ENCODE data around the gene PPM1E.
"Not testable (repeated sequence)": the region's sequence is repeated elsewhere in the genome, so short reads cannot be mapped to it uniquely, and the experiment has no call there.

The PPM1E gene

GRCh38 chr17:58957725-58958073, 202.0 kb downstream of the PPM1E start:
- not testable (repeated sequence) for DNase-seq

DNA sequence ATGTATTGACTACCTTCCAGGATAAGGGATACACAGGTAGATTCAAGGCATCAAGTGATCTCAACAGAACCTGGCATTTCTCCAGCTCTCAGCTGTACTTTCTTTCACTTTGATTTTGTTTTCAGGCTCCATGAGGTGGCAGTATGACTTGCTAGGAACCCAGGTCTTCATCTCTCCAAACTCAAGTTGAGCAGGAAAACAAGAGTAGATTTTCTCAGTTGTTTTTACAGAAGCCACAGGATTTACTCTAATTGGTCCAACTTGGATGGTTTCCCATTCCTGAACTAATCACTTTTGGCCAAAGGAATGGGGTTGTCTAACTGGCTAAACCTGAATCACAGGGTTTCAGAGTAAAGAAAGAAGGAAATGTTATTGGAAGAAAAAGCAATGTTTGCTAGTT, 204.4 kb downstream of the PPM1E start:
- DNase-seq, result no peak

- DNase-seq, result no peak
These were observed 209.6 kb downstream of the PPM1E start for GRCh38 chr17:58965221-58965620.

DNA sequence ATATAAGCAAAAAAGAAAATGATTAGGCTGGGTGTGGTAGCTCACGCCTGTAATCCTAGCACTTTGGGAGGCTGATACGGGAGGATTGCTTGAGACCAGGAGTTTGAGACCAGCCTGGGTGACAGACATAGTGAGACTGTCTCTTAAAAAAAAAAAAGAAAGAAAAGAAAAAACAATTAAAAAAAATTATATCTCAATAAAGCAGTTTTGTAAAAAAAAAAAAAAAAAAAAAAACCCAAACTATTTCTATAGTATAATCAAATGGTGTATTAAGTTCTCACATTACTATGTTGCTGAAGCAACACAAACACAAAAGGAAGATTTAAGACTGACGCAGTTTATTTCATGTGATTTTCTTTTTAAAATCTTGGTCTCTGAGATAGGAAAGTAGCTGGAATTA, 210.6 kb downstream of the PPM1E start:
- DNase-seq, result no peak

DNA sequence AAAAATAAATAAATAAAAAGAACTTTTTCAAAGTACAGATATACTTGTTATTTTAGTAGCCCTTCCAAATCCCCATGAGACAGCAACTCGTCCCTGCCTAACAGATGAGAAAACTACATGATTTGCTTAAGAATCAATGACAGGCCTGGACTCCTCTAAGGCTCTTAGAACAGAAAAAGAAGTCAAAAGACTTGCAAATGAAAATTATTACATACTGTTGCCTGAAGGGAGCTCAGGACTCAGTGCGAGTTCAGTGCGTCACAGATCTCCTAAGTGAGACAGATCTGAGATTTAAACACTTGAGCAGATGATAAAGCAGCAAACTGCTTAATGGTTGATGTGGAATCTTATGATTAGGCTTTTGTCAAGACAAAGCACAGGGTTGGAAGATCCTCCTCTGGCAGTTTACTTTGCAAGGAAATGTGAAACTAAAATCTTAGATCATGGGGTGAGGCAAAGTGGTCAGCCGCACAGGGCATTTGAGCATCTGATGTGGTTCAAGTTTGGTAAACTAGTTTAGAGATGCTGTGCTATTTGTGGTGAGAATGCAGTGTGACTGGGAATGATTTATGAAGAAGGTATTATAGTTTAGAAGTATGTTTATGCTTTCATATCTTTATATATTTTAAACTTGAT, 212.9 kb downstream of the PPM1E start:
- DNase-seq, result no peak

DNA sequence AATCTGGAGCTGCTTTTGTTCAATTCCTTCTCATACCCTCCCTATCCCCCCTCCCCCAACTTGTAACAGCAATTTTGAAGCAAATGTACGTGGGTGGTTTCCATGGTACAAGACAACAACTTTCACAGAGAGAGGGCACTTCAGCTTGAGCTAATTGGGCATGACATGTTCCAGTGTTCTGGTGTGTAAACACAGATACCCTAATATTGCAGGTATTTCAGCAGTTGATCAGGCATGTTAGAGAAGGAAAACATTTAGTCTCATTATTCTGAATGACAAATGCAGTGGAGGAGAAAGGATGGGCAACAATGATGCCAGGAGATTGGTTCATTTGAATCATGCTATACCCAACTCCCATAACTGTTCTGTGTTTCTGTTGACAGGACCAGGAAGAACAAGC, 213.5 kb downstream of the PPM1E start:
- no peak for DNase-seq

DNA sequence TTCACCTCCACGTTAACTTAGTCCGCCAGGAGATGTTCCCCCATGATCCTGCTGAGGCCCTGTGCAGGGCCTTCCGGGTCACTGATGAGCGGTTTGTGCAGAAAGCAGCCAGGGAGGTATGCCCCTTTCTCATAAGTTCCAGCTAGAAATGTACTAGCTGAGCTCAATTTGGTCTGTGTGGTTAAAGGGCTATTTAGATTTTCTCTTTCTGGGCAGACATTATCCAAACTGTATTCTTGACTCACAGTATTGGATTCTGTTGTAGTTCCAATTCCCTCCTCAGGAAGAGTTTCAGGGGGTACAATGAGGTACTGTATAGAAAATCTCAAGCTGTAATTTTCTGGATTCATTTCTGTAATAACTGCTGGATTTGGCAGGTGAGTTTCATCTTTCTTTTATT, 214.0 kb downstream of the PPM1E start:
- no peak for DNase-seq

GRCh38 chr17:58970609-58971450, 215.2 kb downstream of the PPM1E start:
- DNase-seq, result no peak

- no peak for DNase-seq
These were observed 218.7 kb downstream of the PPM1E start for GRCh38 chr17:58974354-58974753.

DNA sequence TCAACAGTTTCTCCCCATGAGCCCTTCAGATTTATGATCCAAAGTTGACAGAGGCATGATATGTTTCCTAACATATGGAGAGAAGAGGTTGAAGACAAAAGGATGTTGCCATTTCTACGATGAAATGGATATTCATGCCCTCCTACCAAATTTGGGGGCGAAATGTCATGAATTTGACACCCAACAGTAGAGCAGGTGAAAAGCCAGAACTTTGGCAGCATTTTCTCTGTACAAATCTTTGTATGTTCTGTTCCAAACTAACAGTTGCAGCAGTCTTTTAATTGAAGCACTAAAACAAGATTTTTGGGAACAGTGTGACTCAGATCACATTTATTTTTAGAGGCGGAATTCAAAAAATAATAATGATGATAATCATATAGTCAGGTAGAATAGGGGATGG, 220.9 kb downstream of the PPM1E start:
- no peak for DNase-seq

GRCh38 chr17:58980706-58981481, 225.2 kb downstream of the PPM1E start:
- DNase-seq, result no peak

DNA sequence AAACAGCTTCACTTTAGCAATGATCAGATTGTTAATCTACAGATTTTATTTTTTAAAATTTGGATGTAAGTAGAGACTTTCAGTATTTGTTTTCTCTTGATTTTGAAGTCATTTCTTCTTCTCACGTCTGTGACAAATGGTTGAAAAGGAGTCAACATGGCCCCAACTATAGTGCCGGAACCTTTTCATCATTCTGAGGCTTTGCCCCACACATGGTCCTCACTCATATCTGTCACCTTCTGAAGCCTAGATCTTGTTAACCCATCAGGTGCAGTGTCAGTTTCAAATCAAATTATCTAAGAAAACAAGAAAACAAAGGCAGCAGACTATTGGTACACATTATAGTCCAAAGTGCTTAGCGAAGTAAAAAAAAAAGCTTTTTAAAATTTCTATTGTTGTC, 227.0 kb downstream of the PPM1E start:
- DNase-seq, result no peak

- no peak for DNase-seq
These were observed 229.7 kb downstream of the PPM1E start for GRCh38 chr17:58985367-58985766.

- DNase-seq, result no peak
These were observed 230.3 kb downstream of the PPM1E start for GRCh38 chr17:58985971-58986370.

- no peak for DNase-seq
These were observed 234.0 kb downstream of the PPM1E start for GRCh38 chr17:58989629-58990028.

DNA sequence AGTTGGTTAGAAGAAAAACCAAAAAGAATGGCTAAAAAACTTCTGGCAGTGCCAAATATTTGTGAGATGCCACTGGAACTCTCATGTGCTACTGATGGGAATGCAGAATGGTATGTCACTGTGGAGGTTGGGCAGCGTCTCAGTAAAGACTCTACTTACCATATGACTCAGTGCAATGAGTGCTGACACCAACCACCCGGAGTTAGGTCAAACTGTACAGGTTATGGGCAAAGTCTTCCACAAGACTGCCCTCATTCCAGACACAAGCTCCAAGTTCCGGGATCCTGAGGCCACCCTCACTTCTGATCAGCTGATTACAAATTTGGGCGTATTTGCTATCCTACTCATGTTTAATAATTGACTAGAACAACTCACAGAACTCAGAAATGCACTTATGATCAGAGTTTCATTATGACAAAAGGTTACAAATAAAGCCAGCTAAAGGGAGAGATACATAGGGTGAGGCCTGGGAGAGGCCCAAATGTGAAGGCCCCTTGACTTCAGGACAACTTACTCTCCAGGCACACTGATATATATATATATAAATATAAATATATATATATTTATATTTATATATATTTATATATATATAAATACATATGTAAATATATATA, 236.2 kb downstream of the PPM1E start:
- no peak for DNase-seq

DNA sequence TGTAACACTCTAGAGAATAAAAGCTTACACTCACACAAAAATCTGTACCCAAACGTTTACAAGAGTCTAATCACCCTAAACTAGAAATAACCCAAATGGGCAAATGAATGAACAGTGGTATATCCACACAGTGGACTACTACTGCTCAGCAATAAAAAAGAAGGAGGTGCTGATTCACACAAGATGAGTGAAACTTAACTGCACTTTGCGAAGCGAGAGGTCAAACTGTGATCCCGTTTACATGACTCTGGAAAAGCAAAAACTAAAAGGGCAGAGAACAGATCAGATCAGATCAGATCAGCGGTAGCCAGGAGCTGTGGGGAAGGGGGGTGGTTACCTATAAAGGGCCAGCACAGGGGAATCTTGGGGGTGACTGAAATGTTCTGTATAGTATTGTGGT, 237.7 kb downstream of the PPM1E start:
- DNase-seq, result no peak

DNA sequence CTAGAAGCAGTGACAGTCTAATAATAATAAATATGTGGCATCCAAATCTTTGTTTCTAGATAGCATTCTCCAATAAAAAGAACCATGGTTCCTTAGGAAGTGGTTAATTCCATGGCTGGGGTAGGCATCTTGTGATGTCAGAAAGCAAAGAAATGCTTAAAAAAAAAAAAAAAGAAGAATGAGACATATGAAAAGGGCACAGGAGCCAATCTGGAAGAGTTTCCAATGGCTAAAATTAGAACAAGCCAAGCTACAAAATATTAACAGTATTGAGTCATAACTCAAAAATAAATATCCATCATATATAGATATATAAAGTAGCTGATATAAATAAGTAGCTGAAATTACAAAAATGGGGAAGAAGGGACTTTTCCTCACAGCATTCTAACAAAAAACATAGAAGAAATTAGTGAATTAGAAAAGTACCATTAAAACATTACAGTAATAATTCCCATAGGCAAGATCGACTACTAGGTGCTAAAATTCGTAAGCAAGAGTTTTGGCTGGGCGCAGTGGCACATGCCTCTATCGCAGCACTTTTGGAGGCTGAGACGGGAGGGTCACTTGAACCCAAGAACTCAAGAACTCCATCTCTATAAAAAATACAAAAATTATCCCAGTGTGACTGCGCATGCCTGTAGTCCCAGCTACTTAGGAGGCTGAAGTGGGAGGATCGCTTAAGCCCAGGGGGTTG, 239.7 kb downstream of the PPM1E start:
- DNase-seq, result no peak

DNA sequence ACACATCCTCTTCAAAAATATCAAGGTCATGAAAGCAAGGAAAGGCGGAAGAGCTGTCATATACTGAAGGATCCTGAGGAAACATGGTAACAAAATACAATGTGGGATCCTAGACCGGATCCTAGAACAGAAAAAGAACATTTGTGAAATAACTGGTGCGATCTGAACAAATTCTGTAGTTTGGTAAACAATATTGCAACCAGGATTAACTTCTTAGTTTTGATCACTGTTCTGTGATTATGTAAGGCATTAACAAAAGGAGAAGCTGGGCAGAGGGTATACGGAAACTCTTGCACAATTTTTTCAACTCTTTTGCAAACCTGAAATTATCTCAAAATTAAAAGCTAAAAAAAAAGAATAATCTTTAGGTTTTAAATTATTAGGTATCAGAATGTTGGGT, 241.3 kb downstream of the PPM1E start:
- DNase-seq, result no peak

GRCh38 chr17:58997756-58998553, 242.3 kb downstream of the PPM1E start:
- DNase-seq, result no peak

DNA sequence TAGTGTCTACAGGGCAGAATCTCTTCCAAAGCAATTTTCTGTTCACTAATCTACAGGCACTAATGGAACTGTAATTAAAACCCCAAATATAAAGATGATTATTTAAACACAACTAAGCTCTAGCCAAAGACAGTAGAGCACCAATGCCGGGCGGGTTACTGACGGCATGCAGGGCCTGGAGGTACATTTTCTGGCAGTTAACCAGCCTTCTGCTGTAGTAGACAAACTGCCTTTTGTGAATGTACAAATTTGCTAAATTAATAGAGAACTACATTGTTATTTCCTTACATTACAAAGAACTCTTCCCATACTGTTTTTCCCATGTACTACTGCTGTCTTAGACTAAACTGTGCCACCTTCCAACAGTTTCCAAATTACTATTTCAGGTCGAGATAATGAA, 243.2 kb downstream of the PPM1E start:
- DNase-seq, result no peak

DNA sequence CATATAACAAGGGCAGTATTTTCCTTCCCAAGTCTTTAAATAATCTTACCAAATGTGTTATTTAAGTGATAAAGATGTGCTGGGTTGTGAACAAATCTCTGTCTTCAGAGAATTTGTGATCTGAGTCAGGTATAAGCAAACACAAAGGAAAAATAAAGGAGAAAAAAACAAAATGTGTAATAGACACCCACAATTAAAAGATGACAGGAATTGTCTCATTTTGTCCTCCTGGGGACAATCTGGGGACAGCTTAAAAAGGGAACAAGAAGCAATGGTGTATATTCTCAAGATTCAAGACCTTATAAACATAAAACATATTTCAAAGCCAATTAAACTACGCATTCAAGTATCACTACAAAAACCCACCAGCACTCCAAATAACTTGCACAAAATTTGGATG, 243.8 kb downstream of the PPM1E start:
- no peak for DNase-seq
